Measurements from ENCODE around the gene CCDC148.

DNA sequence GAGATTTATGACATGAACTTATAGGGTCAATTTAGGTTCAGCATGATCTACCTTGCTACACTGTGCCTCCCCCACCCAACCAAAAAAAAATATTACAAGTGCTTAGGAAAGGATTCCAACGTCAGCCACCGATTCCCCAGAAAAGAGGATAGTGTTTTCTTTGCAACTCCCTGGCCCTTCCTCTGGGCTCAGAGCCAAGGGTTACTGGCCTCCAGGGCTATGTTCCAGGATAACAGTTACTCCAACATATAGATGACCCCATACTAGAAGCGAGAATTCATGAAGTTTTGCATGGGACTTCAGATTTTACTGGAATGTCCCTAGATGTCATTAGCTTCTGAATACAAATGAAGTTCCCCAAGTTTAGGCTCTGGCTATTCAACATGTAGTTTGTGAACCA lies 182.8 kb downstream of the CCDC148 start:
- TF ChIP-seq EZH2 (IDR thresholded peaks at IDR 0.05) (no peak), POLR2AphosphoS5 (IDR thresholded peaks at IDR 0.05; ENCODE audit: borderline replicate concordance, low read depth, low read length) (no peak)
